ENCODE measurements around the gene ASMTL.

DNA sequence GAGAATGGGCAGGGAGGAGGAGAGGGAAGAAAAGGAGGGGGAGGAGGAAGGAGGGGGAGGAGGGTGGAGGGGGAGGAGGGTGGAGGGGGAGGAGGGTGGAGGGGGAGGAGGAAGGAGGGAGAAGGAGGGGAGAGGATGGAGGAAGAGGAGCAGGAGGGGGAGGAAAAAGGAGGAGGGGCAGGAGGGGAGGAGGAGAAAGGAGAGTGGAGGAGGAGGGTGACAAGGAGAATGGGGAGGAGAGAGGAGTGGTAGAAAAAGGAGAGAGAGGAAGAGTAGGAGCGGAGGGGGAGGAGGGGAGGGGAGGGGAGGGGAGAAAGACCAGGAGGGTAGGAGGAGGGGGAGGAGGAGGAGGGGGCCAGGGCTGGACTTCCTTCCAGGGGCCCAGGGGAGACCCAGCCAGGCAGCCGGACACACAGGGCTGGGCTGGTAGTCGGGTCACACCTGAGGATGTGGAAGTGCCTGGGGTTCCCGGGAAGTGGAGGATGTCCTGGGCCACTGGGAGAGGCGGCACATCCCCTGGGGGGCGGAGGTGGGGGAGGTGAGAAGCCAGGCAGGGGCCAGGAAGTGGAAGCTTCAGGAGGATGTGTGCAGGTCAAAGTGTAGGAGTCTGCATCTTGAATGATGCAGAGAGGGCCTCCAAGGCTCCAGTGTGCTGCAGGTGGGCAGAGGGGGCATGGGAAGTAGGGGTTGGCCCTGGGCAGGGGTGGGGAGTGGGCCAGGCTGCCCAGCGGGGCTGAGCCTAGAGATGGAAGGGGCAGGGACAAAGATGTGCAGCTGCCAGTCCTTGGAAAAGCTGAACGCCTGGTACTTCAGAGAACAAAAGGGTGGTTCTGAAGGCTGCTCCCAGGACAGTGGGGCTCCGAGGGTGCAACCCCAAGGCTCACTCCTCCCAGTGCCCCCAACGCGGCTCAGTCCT, 97.3 kb downstream of the ASMTL start:
- TF ChIP-seq, protein P1, sequence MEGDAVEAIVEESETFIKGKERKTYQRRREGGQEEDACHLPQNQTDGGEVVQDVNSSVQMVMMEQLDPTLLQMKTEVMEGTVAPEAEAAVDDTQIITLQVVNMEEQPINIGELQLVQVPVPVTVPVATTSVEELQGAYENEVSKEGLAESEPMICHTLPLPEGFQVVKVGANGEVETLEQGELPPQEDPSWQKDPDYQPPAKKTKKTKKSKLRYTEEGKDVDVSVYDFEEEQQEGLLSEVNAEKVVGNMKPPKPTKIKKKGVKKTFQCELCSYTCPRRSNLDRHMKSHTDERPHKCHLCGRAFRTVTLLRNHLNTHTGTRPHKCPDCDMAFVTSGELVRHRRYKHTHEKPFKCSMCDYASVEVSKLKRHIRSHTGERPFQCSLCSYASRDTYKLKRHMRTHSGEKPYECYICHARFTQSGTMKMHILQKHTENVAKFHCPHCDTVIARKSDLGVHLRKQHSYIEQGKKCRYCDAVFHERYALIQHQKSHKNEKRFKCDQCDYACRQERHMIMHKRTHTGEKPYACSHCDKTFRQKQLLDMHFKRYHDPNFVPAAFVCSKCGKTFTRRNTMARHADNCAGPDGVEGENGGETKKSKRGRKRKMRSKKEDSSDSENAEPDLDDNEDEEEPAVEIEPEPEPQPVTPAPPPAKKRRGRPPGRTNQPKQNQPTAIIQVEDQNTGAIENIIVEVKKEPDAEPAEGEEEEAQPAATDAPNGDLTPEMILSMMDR (IDR thresholded peaks at IDR 0.05): no peak
- TF ChIP-seq POLR2A (IDR thresholded peaks at IDR 0.05): no peak
- TF ChIP-seq POLR2AphosphoS5 (IDR thresholded peaks at IDR 0.05): no peak

Measured in gastroesophageal sphincter (tissue), 3 donors.